Endothelial cell (in vitro differentiated cells): ENCODE results near the gene EDN2. TPM values are rescaled to one million over a fixed set of nuclear protein-coding genes. Genes with fewer than 3 reads are reported as not detected.
A peak's percentile ranks its signal among the peaks of the same experiment; 100 is the strongest.

Experiments
- DNase-seq: peaks from one replicate; pipeline ENCODE4 v3.0.0; 2021; ENCODE audit warnings: low spot score
- H3K27ac Mint-ChIP-seq: one replicate; pipeline ENCODE4 v1.8.0; 2021; ENCODE audit warnings: mixed read lengths, inconsistent platforms; ENCODE audit not compliant: unreplicated experiment
- H3K27me3 Mint-ChIP-seq: one replicate; pipeline ENCODE4 v1.8.0; 2021; ENCODE audit warnings: mild to moderate bottlenecking, moderate library complexity, mixed read lengths, inconsistent platforms; ENCODE audit not compliant: unreplicated experiment
- H3K36me3 Mint-ChIP-seq: one replicate; pipeline ENCODE4 v1.8.0; 2021; ENCODE audit warnings: mild to moderate bottlenecking, low read depth, mixed read lengths, inconsistent platforms; ENCODE audit not compliant: unreplicated experiment
- H3K4me1 Mint-ChIP-seq: one replicate; pipeline ENCODE4 v1.8.0; 2021; ENCODE audit warnings: mild to moderate bottlenecking, mixed read lengths, inconsistent platforms; ENCODE audit not compliant: unreplicated experiment
- H3K4me3 Mint-ChIP-seq: one replicate; pipeline ENCODE4 v1.8.0; 2021; ENCODE audit warnings: mild to moderate bottlenecking, mixed read lengths, inconsistent platforms; ENCODE audit not compliant: unreplicated experiment
- H3K9me3 Mint-ChIP-seq: one replicate; pipeline ENCODE4 v1.8.0; 2021; ENCODE audit warnings: mixed read lengths, inconsistent platforms; ENCODE audit not compliant: unreplicated experiment
- CTCF ChIP-seq: fragments of 200-600 bp; sonication (generic); IDR thresholded peaks from one replicate; pipeline ENCODE4 v1.5.0; 2021; ENCODE audit warnings: antibody characterized with exemption; ENCODE audit not compliant: unreplicated experiment
- total RNA-seq: library from RNA; stranded (reverse); fragmentation: NEBNext Ultra II Directional; extraction: Animal tissue kit (Norgen Biotek cat#: 25700); gene quantifications from one replicate; pipeline ENCODE4 v1.2.1, GENCODE V29; 2021; ENCODE audit not compliant: unreplicated experiment

The EDN2 gene
- total RNA-seq, 1 donor from 2014 or later, result 0.21 TPM

GRCh38 chr1:41526956-41527561 lies 42.6 kb upstream of the EDN2 start:
- no peak overlapping the region for H3K4me3 Mint-ChIP-seq
- no peaks in the 10 kb centered on the region for H3K9me3 Mint-ChIP-seq
- DNase-seq, result no peak
- H3K36me3 Mint-ChIP-seq, result peaks cover 8% of the 10 kb centered on the region
- TF ChIP-seq CTCF, result no peak
- peaks cover 11% of the 10 kb centered on the region for H3K27me3 Mint-ChIP-seq
- no peak overlapping the region for H3K27ac Mint-ChIP-seq
- no peaks in the 10 kb centered on the region for H3K4me1 Mint-ChIP-seq

- H3K27ac Mint-ChIP-seq, result no peak overlapping the region
- H3K36me3 Mint-ChIP-seq, result peaks cover 7% of the 10 kb centered on the region
- DNase-seq, result no peak
- no peaks in the 10 kb centered on the region for H3K4me1 Mint-ChIP-seq
- TF ChIP-seq CTCF, result no peak
- H3K27me3 Mint-ChIP-seq, result peaks cover 8% of the 10 kb centered on the region
- no peaks in the 10 kb centered on the region for H3K9me3 Mint-ChIP-seq
- no peak overlapping the region for H3K4me3 Mint-ChIP-seq
Observed at GRCh38 chr1:41525891-41526587, 41.6 kb upstream of the EDN2 start.

- H3K9me3 Mint-ChIP-seq, result no peaks in the 10 kb centered on the region
- no peaks in the 10 kb centered on the region for H3K4me1 Mint-ChIP-seq
- peaks cover 9% of the 10 kb centered on the region for H3K27me3 Mint-ChIP-seq
- H3K36me3 Mint-ChIP-seq, result peaks cover 4% of the 10 kb centered on the region
- DNase-seq, result no peak
- H3K27ac Mint-ChIP-seq, result no peak overlapping the region
- no peak for TF ChIP-seq CTCF
- no peak overlapping the region for H3K4me3 Mint-ChIP-seq
Observed at GRCh38 chr1:41524676-41525675, 40.5 kb upstream of the EDN2 start.

- Mint-ChIP-seq H3K4me1 (peaks cover 5% of the 10 kb centered on the region), H3K27ac (peak overlapping the region; percentile 22), H3K4me3 (no peak overlapping the region), H3K36me3 (peaks cover 10% of the 10 kb centered on the region), H3K27me3 (peaks cover 12% of the 10 kb centered on the region), H3K9me3 (no peaks in the 10 kb centered on the region)
- DNase-seq, result no peak
- no peak for TF ChIP-seq CTCF
Observed at GRCh38 chr1:41523949-41524675, 39.6 kb upstream of the EDN2 start.
